IPS-18c (cell line): Measurements from ENCODE around the gene FOSB.

Source experiments
- H3K4me3 ChIP-seq: 2 replicates; pipeline ENCODE4 v1.7.0; 2013; ENCODE audit warnings: low read depth, mild to moderate bottlenecking, low read length, moderate library complexity; ENCODE audit not compliant: insufficient read depth
- H3K9me3 ChIP-seq: one replicate; pipeline ENCODE4 v1.6.1; 2013; ENCODE audit warnings: mild to moderate bottlenecking, low read length, moderate library complexity; ENCODE audit not compliant: control insufficient read depth, insufficient read depth

The FOSB gene

GRCh38 chr19:45472563-45473366, 5.0 kb downstream of the FOSB start:
- Histone ChIP-seq H3K4me3 (peak overlapping the region; percentile 53), H3K9me3 (no peaks in the 10 kb centered on the region)

- Histone ChIP-seq H3K4me3 (no peak overlapping the region; the same call in 1 of the 2 replicates), H3K9me3 (no peaks in the 10 kb centered on the region)
Observed at GRCh38 chr19:45473367-45473681, 5.5 kb downstream of the FOSB start.

- Histone ChIP-seq H3K4me3 (no peak overlapping the region), H3K9me3 (no peaks in the 10 kb centered on the region)
Observed at GRCh38 chr19:45473682-45474605, 6.1 kb downstream of the FOSB start.

GRCh38 chr19:45474606-45475521, 7.1 kb downstream of the FOSB start:
- H3K4me3 ChIP-seq, result no peak overlapping the region

DNA sequence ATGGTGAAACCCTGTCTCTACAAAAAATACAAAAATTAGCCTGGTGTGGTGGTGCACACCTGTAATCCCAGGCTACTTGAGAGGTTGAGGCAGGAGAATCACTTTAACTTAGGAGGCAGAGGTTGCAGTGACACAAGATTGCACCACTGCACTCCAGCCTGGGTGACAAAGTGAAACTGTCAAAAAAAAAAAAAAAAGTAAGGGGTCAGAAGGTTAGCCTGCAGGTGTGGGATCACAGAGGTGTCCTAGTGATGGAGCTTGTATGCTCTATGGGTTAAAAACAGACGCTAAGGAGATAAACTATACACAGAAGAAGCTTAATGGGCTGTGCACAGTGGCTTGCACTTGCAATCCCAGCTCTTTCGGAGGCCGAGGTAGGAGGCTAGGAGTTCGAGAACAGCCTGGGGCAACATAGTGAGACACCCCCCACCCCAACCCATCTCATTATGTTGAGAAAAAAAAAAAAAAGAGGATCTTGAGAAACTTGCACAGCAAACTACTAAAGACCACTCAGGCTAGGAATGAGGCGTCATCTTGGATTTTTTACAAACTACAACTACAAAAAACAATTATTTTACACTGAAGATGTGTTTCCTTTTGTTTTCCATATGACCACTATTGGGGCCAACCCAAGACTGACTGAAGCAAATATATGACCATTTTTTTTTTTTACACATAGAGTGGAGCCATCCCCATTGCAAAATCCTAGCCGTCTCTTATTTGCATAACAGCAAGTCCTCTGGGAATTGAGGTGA, 7.9 kb downstream of the FOSB start:
- no peak overlapping the region for H3K4me3 ChIP-seq
- H3K9me3 ChIP-seq, result no peaks in the 10 kb centered on the region

More at GRCh38 chr19:45474606-45475521, 7.1 kb downstream of the FOSB start:
- no peaks in the 10 kb centered on the region for H3K9me3 ChIP-seq

DNA sequence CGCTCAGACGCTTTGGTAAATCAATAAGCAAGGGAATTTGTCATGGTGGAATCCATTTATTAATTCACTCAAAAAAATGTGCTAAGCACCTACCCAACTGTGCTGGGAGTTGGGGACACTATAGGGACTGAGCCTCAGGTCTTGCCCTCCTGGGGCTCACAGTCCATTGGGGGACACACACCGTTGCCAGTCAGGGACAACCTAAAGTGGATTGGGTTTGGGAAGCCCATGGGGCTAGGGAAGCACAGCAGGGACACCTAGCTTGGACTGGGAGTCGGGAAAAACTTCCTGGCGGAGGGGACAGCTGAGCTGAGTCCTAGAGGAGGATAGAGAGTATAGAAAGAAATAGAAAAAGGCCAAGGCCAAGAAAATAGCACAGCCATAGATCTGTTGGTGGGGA, 8.5 kb downstream of the FOSB start:
- Histone ChIP-seq H3K9me3 (no peaks in the 10 kb centered on the region), H3K4me3 (no peak overlapping the region)

DNA sequence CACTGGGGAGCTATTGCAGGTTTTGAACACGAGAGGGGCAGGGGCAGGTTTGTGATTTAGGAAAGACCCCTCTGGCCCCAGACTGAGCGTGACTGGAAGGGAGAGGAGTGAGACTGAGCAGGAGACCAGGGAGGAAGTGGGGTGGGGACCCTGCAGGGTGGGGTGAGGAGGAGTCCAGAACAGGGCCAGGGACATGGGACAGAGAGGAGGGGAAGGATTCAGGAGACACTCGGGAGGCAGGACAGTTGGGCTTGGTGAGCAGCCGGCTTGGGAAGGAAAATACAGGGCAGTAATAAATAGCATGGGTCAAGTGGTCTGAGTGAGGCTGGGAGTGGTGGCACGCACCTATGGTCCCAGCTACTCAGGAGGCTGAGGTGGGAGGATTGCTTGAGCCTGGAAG, 9.4 kb downstream of the FOSB start:
- no peak overlapping the region for H3K4me3 ChIP-seq
- no peaks in the 10 kb centered on the region for H3K9me3 ChIP-seq

GRCh38 chr19:45477713-45478453, 10.1 kb downstream of the FOSB start:
- Histone ChIP-seq H3K9me3 (no peaks in the 10 kb centered on the region), H3K4me3 (peak overlapping the region; percentile 46)

DNA sequence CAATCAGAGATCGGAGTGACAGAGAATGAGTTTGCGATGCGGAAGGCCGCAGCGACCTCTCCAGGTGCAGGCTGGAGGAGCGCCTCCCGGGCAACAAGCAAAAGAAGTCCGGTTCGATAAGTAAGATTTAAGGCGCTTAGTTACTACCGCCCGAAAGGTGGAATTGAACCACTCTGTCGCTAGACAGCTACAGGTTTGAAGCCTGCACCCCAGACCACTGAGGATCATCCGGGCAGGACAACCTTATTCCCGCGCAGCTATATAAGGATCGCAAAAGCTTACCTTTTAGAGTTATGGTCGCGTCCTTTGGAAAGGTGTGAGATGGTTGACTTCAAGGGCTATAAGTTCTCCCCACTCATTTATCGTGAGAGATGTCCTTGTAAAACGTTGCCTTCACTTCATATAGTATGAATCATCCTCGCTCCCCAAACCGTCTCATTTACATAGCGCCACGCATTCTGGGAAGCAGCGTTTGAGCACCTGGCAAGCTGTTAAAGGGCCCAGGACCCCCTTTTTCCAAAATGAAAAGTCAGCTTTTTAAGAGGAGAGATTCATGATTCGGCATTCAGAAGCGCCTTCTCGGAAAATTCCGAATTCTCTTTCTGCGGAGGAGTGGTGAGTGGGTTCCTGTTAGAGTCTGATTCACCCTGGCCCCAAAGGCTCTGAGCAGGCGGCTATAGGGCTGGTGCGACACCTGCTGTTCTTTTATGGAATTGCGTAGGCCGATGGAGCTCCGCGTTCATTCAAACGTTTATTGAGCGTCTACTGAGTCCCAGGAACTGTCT, 10.8 kb downstream of the FOSB start:
- Histone ChIP-seq H3K4me3 (peak overlapping the region; percentile 46), H3K9me3 (no peaks in the 10 kb centered on the region)

DNA sequence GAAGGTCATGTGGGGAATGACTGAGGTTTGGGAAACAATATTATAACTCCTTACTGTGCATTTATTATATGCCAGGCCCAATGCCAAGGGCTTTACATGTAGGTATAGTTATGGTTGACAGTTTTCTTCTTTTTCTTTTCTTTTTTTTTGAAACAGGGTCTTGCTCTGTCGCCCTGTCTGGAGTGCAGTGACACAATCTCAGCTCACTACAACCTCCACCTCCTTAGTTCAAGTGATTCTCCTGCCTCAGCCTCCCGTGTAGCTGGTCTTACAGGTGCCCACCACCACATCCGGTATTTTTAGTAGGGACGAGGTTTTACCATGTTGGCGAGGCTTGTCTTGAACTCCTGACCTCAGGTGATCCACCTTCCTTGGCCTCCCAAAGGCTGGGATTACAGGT, 15.2 kb downstream of the FOSB start:
- H3K4me3 ChIP-seq, result no peak overlapping the region

GRCh38 chr19:45484273-45484945, 16.6 kb downstream of the FOSB start:
- no peaks in the 10 kb centered on the region for H3K9me3 ChIP-seq
- H3K4me3 ChIP-seq, result no peak overlapping the region

More for the DNA sequence above, 15.2 kb downstream of the FOSB start:
- H3K9me3 ChIP-seq, result no peaks in the 10 kb centered on the region

DNA sequence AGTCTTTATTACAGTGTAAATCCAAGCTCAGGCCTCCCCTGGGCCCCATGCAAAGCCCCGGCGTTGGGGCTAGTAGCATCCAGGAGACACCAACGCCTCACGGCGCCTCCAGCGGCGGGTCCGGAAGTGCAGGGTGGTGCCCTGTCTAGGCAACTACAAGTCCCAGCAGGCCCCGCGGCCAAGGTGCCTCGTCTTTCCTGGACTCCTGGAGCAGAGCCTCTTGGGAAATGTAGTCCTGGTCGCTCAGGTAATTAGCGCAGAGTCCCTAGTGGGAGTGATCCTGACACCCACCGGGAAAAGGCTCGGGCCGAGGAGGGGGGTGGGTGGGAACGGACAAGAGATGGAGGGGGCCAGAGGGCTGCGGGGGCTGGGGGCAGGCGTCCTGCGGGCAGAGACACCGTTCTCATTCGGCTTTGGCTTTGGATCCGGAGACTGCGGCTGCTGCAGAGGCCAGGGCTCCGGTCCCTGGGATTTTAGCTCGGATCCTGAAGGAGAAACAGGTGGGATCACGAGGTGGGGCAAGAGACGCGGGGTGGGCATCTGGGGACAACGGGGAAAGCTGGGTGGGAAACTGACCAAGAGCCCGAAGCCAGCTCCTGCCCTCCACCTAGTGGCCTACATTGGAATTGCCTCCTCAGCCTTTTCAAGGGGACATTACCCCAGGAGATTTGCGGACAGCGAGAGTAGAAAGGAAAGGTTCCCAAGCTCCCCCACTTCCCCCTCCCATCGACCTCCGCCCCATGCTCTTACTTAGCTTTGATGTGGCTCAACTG, 17.7 kb downstream of the FOSB start:
- H3K4me3 ChIP-seq, result peak overlapping the region; percentile 59
- H3K9me3 ChIP-seq, result no peaks in the 10 kb centered on the region

- no peak overlapping the region for H3K4me3 ChIP-seq
- H3K9me3 ChIP-seq, result no peaks in the 10 kb centered on the region
Observed at GRCh38 chr19:45488708-45489107, 20.9 kb downstream of the FOSB start.

DNA sequence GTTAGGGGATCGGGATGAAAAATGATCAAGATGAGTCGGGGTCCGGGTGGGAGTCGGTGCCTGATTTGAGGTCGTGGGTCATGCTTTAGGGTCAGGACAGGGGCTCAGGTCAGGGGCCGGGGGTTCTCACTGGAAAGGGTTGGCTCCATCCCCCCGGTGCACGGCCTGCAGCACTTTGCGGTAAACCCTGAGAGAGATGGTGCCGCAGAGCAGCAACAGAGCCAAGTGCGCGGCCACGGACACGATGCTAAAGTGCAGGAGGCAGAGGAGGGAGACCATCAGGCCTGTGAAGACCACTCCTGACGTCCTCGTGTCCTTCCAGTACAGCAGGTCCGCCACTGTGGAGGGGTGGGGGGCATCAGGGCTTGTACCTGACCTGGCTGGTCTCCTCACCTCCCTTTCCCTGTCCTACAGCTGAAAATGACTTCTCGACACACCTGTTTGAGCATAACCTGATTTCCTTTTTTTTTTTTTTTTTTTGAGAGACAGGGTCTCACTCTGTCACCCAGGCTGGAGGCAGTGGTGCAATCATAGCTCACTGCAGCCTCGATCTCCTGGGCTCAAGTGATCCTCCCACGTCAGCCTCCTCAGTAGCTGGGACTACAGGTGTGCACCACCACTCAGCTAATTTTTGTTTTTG, 21.5 kb downstream of the FOSB start:
- Histone ChIP-seq H3K9me3 (no peaks in the 10 kb centered on the region), H3K4me3 (no peak overlapping the region)
